ENCODE data around the gene MPV17L.

DNA sequence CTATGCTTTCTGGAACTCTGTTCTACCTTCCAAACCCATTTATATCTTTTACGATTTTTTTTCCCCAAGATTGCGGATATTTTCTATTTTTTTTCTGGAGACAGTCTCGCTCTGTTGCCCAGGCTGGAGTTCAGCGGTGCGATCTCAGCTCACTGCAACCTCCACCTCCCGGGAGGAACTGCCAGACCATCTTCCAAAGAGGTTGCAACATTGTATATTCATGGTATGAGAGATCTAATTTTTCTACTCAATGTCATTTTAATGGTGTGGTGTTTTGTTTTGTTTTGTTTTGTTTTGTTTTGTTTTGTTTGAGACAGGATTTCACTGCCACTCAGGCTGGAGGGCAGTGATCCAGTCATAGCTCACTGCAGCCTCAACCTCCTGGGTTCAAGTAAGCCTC is 30.3 kb downstream of the MPV17L start:
- TF ChIP-seq, protein P1, sequence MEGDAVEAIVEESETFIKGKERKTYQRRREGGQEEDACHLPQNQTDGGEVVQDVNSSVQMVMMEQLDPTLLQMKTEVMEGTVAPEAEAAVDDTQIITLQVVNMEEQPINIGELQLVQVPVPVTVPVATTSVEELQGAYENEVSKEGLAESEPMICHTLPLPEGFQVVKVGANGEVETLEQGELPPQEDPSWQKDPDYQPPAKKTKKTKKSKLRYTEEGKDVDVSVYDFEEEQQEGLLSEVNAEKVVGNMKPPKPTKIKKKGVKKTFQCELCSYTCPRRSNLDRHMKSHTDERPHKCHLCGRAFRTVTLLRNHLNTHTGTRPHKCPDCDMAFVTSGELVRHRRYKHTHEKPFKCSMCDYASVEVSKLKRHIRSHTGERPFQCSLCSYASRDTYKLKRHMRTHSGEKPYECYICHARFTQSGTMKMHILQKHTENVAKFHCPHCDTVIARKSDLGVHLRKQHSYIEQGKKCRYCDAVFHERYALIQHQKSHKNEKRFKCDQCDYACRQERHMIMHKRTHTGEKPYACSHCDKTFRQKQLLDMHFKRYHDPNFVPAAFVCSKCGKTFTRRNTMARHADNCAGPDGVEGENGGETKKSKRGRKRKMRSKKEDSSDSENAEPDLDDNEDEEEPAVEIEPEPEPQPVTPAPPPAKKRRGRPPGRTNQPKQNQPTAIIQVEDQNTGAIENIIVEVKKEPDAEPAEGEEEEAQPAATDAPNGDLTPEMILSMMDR (IDR thresholded peaks at IDR 0.05): no peak
- TF ChIP-seq POLR2A (IDR thresholded peaks at IDR 0.05) (no peak), POLR2AphosphoS5 (IDR thresholded peaks at IDR 0.05) (no peak)
